ENCODE measurements around the gene SMIM14. TPM values are rescaled to one million over a fixed set of nuclear protein-coding genes. Genes with fewer than 3 reads are reported as not detected.
A peak's percentile ranks its signal among the peaks of the same experiment; 100 is the strongest.
"Not testable (repeated sequence)": the region's sequence is repeated elsewhere in the genome, so short reads cannot be mapped to it uniquely, and the experiment has no call there.

The SMIM14 gene
- 10 to 100 TPM; 16.3 to 23.1 (median 20.1) TPM for polyA plus RNA-seq (ENCODE audit: insufficient read length in 10 of 10)
- long read RNA-seq, donor 1, full-length matches to known transcripts: 7 of 7 reads
- long read RNA-seq, donor 1, partial matches to known transcripts: 0 of 7 reads
- long read RNA-seq, donor 1, other reads (novel, unspliced or antisense): 0 of 7 reads
- long read RNA-seq, donor 2, full-length matches to known transcripts: 7 of 7 reads
- long read RNA-seq, donor 2, partial matches to known transcripts: 0 of 7 reads
- long read RNA-seq, donor 2, other reads (novel, unspliced or antisense): 0 of 7 reads
- long read RNA-seq, donor 3: 0 reads
- long read RNA-seq, donor 4, full-length matches to known transcripts: 7 of 15 reads
- long read RNA-seq, donor 4, partial matches to known transcripts: 8 of 15 reads
- long read RNA-seq, donor 4, other reads (novel, unspliced or antisense): 0 of 15 reads
- long read RNA-seq, donor 5, full-length matches to known transcripts: 15 of 15 reads
- long read RNA-seq, donor 5, partial matches to known transcripts: 0 of 15 reads
- long read RNA-seq, donor 5, other reads (novel, unspliced or antisense): 0 of 15 reads
- long read RNA-seq, donor 6, full-length matches to known transcripts: 13 of 13 reads
- long read RNA-seq, donor 6, partial matches to known transcripts: 0 of 13 reads
- long read RNA-seq, donor 6, other reads (novel, unspliced or antisense): 0 of 13 reads
- long read RNA-seq, donor 7, full-length matches to known transcripts: 11 of 11 reads
- long read RNA-seq, donor 7, partial matches to known transcripts: 0 of 11 reads
- long read RNA-seq, donor 7, other reads (novel, unspliced or antisense): 0 of 11 reads
- long read RNA-seq, donor 8, full-length matches to known transcripts: 6 of 6 reads
- long read RNA-seq, donor 8, partial matches to known transcripts: 0 of 6 reads
- long read RNA-seq, donor 8, other reads (novel, unspliced or antisense): 0 of 6 reads
- long read RNA-seq, donor 9, full-length matches to known transcripts: 3 of 3 reads
- long read RNA-seq, donor 9, partial matches to known transcripts: 0 of 3 reads
- long read RNA-seq, donor 9, other reads (novel, unspliced or antisense): 0 of 3 reads

GRCh38 chr4:39638354-39639239, at the start of gene SMIM14:
TSS of gene SMIM14 (minus strand) at chr4:39638865. CDS start at chr4:39605145, 33,720 bp downstream.
- peak; percentile 98 to 99 (median 99) for DNase-seq

- DNase-seq: no peak
Observed at GRCh38 chr4:39687014-39687413, 48.3 kb upstream of the SMIM14 start.

GRCh38 chr4:39685990-39686389, 47.3 kb upstream of the SMIM14 start:
- no peak for DNase-seq

- DNase-seq: no peak
Observed at GRCh38 chr4:39682138-39682537, 43.5 kb upstream of the SMIM14 start.

- DNase-seq: not testable (repeated sequence)
Observed at GRCh38 chr4:39681003-39681402, 42.3 kb upstream of the SMIM14 start.

- not testable (repeated sequence) for DNase-seq
Observed at GRCh38 chr4:39675681-39676080, 37.0 kb upstream of the SMIM14 start.

GRCh38 chr4:39670296-39670695, 31.6 kb upstream of the SMIM14 start:
- not testable (repeated sequence) for DNase-seq

- peak in 1 of 3 donors; percentile 7 for DNase-seq
Observed at GRCh38 chr4:39668887-39669286, 30.2 kb upstream of the SMIM14 start.

- peak in 2 of 3 donors; percentile 3 to 15 for DNase-seq
Observed at GRCh38 chr4:39667706-39668105, 29.0 kb upstream of the SMIM14 start.

- no peak for DNase-seq
Observed at GRCh38 chr4:39664828-39665731, 26.4 kb upstream of the SMIM14 start.

- DNase-seq: no peak
Observed at GRCh38 chr4:39662683-39663082, 24.0 kb upstream of the SMIM14 start.

GRCh38 chr4:39660757-39661156, 22.1 kb upstream of the SMIM14 start:
- DNase-seq: no peak

- DNase-seq: no peak
Observed at GRCh38 chr4:39660045-39660444, 21.4 kb upstream of the SMIM14 start.

- no peak for DNase-seq
Observed at GRCh38 chr4:39658756-39659155, 20.1 kb upstream of the SMIM14 start.

- DNase-seq: no peak
Observed at GRCh38 chr4:39657465-39657864, 18.8 kb upstream of the SMIM14 start.

GRCh38 chr4:39656638-39657037, 18.0 kb upstream of the SMIM14 start:
- not testable (repeated sequence) for DNase-seq

- peak in 2 of 3 donors; percentile 8 to 40 for DNase-seq
Observed at GRCh38 chr4:39655876-39656275, 17.2 kb upstream of the SMIM14 start.

GRCh38 chr4:39655211-39655610, 16.5 kb upstream of the SMIM14 start:
- DNase-seq: peak in 1 of 3 donors; percentile 40

GRCh38 chr4:39651586-39651985, 12.9 kb upstream of the SMIM14 start:
- DNase-seq: not testable (repeated sequence)

Measured in muscle of back (tissue), 13 donors.